22Rv1 (cell line): ENCODE data around the gene RAB2B.

Source experiments
- ZFX ChIP-seq: fragments of 450-650 bp; IDR thresholded peaks from 2 replicates; pipeline ENCODE4 v1.6.1; 2017; ENCODE audit warnings: antibody characterized with exemption, borderline replicate concordance
- TF ChIP-seq, protein P1 (sequence below): fragments of 450-650 bp; IDR thresholded peaks from 2 replicates; pipeline ENCODE4 v1.5.1; 2017; ENCODE audit warnings: mild to moderate bottlenecking

DNA sequence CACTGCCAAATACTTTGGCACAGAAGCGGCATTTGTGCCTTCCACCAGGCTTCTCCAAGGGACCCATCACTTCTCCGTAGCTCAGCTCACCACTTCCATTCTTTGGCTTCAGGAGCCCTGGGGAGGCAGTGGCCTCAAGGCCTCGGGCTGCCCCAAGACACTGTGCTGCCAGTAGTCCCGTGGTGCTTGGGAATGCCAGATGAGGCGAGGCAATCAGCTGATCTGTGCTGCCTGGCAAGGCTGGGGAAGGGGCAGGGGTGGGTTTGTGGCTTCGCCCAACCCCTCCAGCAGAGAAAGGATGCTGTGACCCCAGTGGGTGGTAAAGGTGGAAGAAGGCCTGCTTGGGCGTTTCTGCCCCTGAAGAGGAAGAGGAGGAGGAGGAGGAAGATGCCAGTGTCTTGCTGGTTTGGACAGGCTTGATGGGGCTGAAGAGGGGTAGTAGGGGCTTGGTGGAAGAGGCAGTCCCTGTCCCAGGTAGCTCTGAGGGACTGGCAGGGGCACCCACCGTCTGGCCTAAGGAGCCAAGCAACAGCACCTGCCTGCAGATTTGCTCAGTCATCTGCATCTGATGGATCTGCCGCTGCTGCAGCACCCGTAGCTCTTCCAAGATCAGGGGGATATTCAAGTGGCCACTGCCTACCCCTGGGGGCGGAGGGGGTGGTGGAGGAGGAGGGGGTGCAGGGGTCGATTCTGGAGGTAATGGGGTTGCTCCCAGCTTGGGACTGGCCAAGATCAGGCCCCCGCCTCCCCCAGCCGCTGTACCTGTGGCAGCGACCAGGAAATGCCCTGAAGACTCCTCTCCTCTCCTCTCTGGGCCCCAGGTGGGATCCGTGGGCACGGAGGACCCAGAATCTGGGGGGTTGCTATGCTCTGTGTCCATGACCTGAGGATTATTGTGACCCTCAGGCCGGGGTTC, 48.1 kb upstream of the RAB2B start:
- TF ChIP-seq, protein P1, sequence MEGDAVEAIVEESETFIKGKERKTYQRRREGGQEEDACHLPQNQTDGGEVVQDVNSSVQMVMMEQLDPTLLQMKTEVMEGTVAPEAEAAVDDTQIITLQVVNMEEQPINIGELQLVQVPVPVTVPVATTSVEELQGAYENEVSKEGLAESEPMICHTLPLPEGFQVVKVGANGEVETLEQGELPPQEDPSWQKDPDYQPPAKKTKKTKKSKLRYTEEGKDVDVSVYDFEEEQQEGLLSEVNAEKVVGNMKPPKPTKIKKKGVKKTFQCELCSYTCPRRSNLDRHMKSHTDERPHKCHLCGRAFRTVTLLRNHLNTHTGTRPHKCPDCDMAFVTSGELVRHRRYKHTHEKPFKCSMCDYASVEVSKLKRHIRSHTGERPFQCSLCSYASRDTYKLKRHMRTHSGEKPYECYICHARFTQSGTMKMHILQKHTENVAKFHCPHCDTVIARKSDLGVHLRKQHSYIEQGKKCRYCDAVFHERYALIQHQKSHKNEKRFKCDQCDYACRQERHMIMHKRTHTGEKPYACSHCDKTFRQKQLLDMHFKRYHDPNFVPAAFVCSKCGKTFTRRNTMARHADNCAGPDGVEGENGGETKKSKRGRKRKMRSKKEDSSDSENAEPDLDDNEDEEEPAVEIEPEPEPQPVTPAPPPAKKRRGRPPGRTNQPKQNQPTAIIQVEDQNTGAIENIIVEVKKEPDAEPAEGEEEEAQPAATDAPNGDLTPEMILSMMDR: no peak
- no peak for TF ChIP-seq ZFX
